ENCODE results near the gene HSD17B4. TPM values are rescaled to one million over a fixed set of nuclear protein-coding genes. Genes with fewer than 3 reads are reported as not detected.

Gene HSD17B4
- total and polyA plus RNA-seq, 2 experiments from 2014 or later: 208 to 281 TPM

GRCh38 chr5:119458911-119459632 lies 6.8 kb downstream of the HSD17B4 start:
- no peak overlapping the region for H3K4me3 ChIP-seq
- 65% methylated on average over 4 of the region's 4 CpGs for WGBS (ENCODE audit: low lambda C conversion rate, missing lambda C conversion rate)
- H3K27me3 ChIP-seq: no peaks in the 10 kb centered on the region
- no peaks in the 10 kb centered on the region for H3K9me3 ChIP-seq (ENCODE audit: low read depth)
- no peak overlapping the region for H3K27ac ChIP-seq
- no peaks in the 10 kb centered on the region for H3K36me3 ChIP-seq (replicated peaks; ENCODE audit: insufficient read depth, low read depth)
- H3K4me1 ChIP-seq (ENCODE audit: insufficient read depth): peaks cover 3% of the 10 kb centered on the region
- H3K4me2 ChIP-seq: no peak overlapping the region
- TF ChIP-seq CTCF (IDR thresholded peaks at IDR 0.05; ENCODE audit: poor library complexity): no peak
- no peak for TF ChIP-seq EZH2 (IDR thresholded peaks at IDR 0.05; ENCODE audit: borderline replicate concordance)
- TF ChIP-seq EZH2phosphoT487 (IDR thresholded peaks at IDR 0.05; ENCODE audit: low read depth, severe bottlenecking, unreplicated experiment): no peak
- H3K9me2 ChIP-seq (replicated peaks; ENCODE audit: insufficient read depth): no peaks in the 10 kb centered on the region
- DNase-seq (ENCODE audit: low spot score): no peak
- peaks cover 76% of the 10 kb centered on the region for H3K79me2 ChIP-seq
- no peaks in the 10 kb centered on the region for H4K20me1 ChIP-seq (ENCODE audit: insufficient read depth, poor library complexity, severe bottlenecking)
- H2AFZ ChIP-seq: no peak overlapping the region

- Histone ChIP-seq H3K4me3 (no peak overlapping the region), H3K4me2 (no peak overlapping the region), H3K9me2 (replicated peaks; ENCODE audit: insufficient read depth) (no peaks in the 10 kb centered on the region), H3K9me3 (ENCODE audit: low read depth) (peaks cover 9% of the 10 kb centered on the region), H3K27me3 (no peaks in the 10 kb centered on the region), H3K36me3 (replicated peaks; ENCODE audit: insufficient read depth, low read depth) (no peaks in the 10 kb centered on the region), H3K79me2 (peaks cover 81% of the 10 kb centered on the region), H3K4me1 (ENCODE audit: insufficient read depth) (no peaks in the 10 kb centered on the region), H4K20me1 (ENCODE audit: insufficient read depth, poor library complexity, severe bottlenecking) (no peaks in the 10 kb centered on the region), H2AFZ (no peak overlapping the region), H3K27ac (no peak overlapping the region)
- whole genome bisulfite sequencing (ENCODE audit: low lambda C conversion rate, missing lambda C conversion rate): 100% methylated on average over 1 of the region's 1 CpG
- no peak for TF ChIP-seq CTCF (IDR thresholded peaks at IDR 0.05; ENCODE audit: poor library complexity)
- no peak for TF ChIP-seq EZH2 (IDR thresholded peaks at IDR 0.05; ENCODE audit: borderline replicate concordance)
- TF ChIP-seq EZH2phosphoT487 (IDR thresholded peaks at IDR 0.05; ENCODE audit: low read depth, severe bottlenecking, unreplicated experiment): no peak
- no peak for DNase-seq (ENCODE audit: low spot score)
Observed at GRCh38 chr5:119465640-119466039, 13.3 kb downstream of the HSD17B4 start.

GRCh38 chr5:119468286-119468685 lies 16.0 kb downstream of the HSD17B4 start:
- Histone ChIP-seq H3K79me2 (peaks cover 89% of the 10 kb centered on the region), H3K27me3 (no peaks in the 10 kb centered on the region), H3K4me2 (no peak overlapping the region), H3K36me3 (replicated peaks; ENCODE audit: insufficient read depth, low read depth) (no peaks in the 10 kb centered on the region), H3K9me3 (ENCODE audit: low read depth) (peaks cover 9% of the 10 kb centered on the region), H2AFZ (no peak overlapping the region), H3K4me3 (no peak overlapping the region), H3K27ac (no peak overlapping the region), H3K4me1 (ENCODE audit: insufficient read depth) (no peaks in the 10 kb centered on the region), H4K20me1 (ENCODE audit: insufficient read depth, poor library complexity, severe bottlenecking) (no peaks in the 10 kb centered on the region), H3K9me2 (replicated peaks; ENCODE audit: insufficient read depth) (no peaks in the 10 kb centered on the region)
- WGBS (ENCODE audit: low lambda C conversion rate, missing lambda C conversion rate): 93% methylated on average over 1 of the region's 1 CpG
- DNase-seq (ENCODE audit: low spot score): no peak
- TF ChIP-seq CTCF (IDR thresholded peaks at IDR 0.05; ENCODE audit: poor library complexity) (no peak), EZH2 (IDR thresholded peaks at IDR 0.05; ENCODE audit: borderline replicate concordance) (no peak), EZH2phosphoT487 (IDR thresholded peaks at IDR 0.05; ENCODE audit: low read depth, severe bottlenecking, unreplicated experiment) (no peak)

Data from hepatocyte (in vitro differentiated cells).